ENCODE results near the gene ATF7IP. TPM values are rescaled to one million over a fixed set of nuclear protein-coding genes. Genes with fewer than 3 reads are reported as not detected.

ATF7IP gene
- polyA plus RNA-seq, 3 donors, result 16.6 to 51.7 (median 19.2) TPM

GRCh38 chr12:14495326-14495725 lies 129.8 kb downstream of the ATF7IP start:
- no peak for TF ChIP-seq CTCF (IDR thresholded peaks at IDR 0.05)
- no peaks in the 10 kb centered on the region for H3K9me3 ChIP-seq (replicated peaks in 1 of 2; ENCODE audit: control insufficient read depth in 1 of 2, insufficient read depth in 1 of 2, low read length in 2 of 2)

GRCh38 chr12:14505626-14506596 lies 140.4 kb downstream of the ATF7IP start:
- Histone ChIP-seq H3K79me2 (ENCODE audit: insufficient read depth, low read length) (no peaks in the 10 kb centered on the region), H3K9me3 (replicated peaks in 1 of 2; ENCODE audit: control insufficient read depth in 1 of 2, insufficient read depth in 1 of 2, low read length in 2 of 2) (no peaks in the 10 kb centered on the region), H3K4me1 (ENCODE audit: control insufficient read depth in 1 of 2, insufficient read depth in 2 of 2, low read length in 2 of 2) (no peaks in the 10 kb centered on the region), H3K4me2 (replicated peaks; ENCODE audit: extremely low read depth, low read length, poor library complexity, severe bottlenecking) (no peak overlapping the region), H3K4me3 (replicated peaks in 1 of 3; ENCODE audit: low read depth in 2 of 3, low read length in 3 of 3) (no peak overlapping the region), H4K20me1 (ENCODE audit: insufficient read depth, low read length) (peaks cover 84% of the 10 kb centered on the region), H2AFZ (ENCODE audit: insufficient read depth, low read depth, low read length, poor library complexity, severe bottlenecking) (no peak overlapping the region), H3K9ac (ENCODE audit: insufficient read depth, low read length, poor library complexity, severe bottlenecking) (no peak overlapping the region), H3K27me3 (ENCODE audit: control insufficient read depth in 2 of 2, insufficient read depth in 2 of 2, low read length in 2 of 2) (no peaks in the 10 kb centered on the region), H3K36me3 (replicated peaks in 1 of 2; ENCODE audit: control insufficient read depth in 1 of 2, insufficient read depth in 2 of 2, low read length in 2 of 2) (peaks cover 97 to 100% of the 10 kb centered on the region in 2 donors), H3K27ac (ENCODE audit: low read depth in 1 of 2, low read length in 2 of 2) (peak overlapping the region in 1 of 2 donors; percentile 4)
- DNase-seq, result no peak
- Mint-ChIP-seq H3K4me3 (no peak overlapping the region), H3K9me3 (no peaks in the 10 kb centered on the region), H3K4me1 (no peaks in the 10 kb centered on the region), H3K36me3 (peaks cover 89 to 97% of the 10 kb centered on the region in 2 donors), H3K27me3 (ENCODE audit: low read depth in 3 of 3) (peaks cover 0 to 2% (median 0%) of the 10 kb centered on the region in 3 donors), H3K27ac (peak overlapping the region in 4 of 7 donors; percentile 7 to 68 (median 42))
- intact Hi-C loops (cut with micrococcal nuclease), result no loop called here
- no peak for TF ChIP-seq CTCF (IDR thresholded peaks at IDR 0.05)
- WGBS (ENCODE audit: insufficient coverage), result no CpG with 5 or more reads among the region's 6 CpGs

More at GRCh38 chr12:14495326-14495725, 129.8 kb downstream of the ATF7IP start:
- peaks cover 85 to 92% of the 10 kb centered on the region in 2 donors for H3K36me3 Mint-ChIP-seq
- H3K27me3 Mint-ChIP-seq (ENCODE audit: low read depth in 3 of 3), result peaks cover 0 to 1% (median 0%) of the 10 kb centered on the region in 3 donors
- H3K9ac ChIP-seq (ENCODE audit: insufficient read depth, low read length, poor library complexity, severe bottlenecking), result no peak overlapping the region
- H4K20me1 ChIP-seq (ENCODE audit: insufficient read depth, low read length), result peaks cover 11% of the 10 kb centered on the region
- no peak for DNase-seq
- no peak overlapping the region for H3K4me3 ChIP-seq (replicated peaks in 1 of 3; ENCODE audit: low read depth in 2 of 3, low read length in 3 of 3)
- no peaks in the 10 kb centered on the region for H3K4me1 ChIP-seq (ENCODE audit: control insufficient read depth in 1 of 2, insufficient read depth in 2 of 2, low read length in 2 of 2)
- no peak overlapping the region for H3K4me2 ChIP-seq (replicated peaks; ENCODE audit: extremely low read depth, low read length, poor library complexity, severe bottlenecking)
- 100% methylated on average over 2 of the region's 2 CpGs for WGBS (ENCODE audit: insufficient coverage)
- no peaks in the 10 kb centered on the region for H3K27me3 ChIP-seq (ENCODE audit: control insufficient read depth in 2 of 2, insufficient read depth in 2 of 2, low read length in 2 of 2)
- no peak overlapping the region for H3K4me3 Mint-ChIP-seq
- H3K27ac ChIP-seq (ENCODE audit: low read depth in 1 of 2, low read length in 2 of 2), result peak overlapping the region in 1 of 2 donors; percentile 0
- no peak overlapping the region for H2AFZ ChIP-seq (ENCODE audit: insufficient read depth, low read depth, low read length, poor library complexity, severe bottlenecking)
- H3K79me2 ChIP-seq (ENCODE audit: insufficient read depth, low read length), result no peaks in the 10 kb centered on the region
- peak overlapping the region in 3 of 7 donors; percentile 1 to 25 (median 16) for H3K27ac Mint-ChIP-seq
- intact Hi-C loops (cut with micrococcal nuclease), result no loop called here
- H3K36me3 ChIP-seq (replicated peaks in 1 of 2; ENCODE audit: control insufficient read depth in 1 of 2, insufficient read depth in 2 of 2, low read length in 2 of 2), result peaks cover 71 to 96% of the 10 kb centered on the region in 2 donors
- H3K9me3 Mint-ChIP-seq, result peaks cover 0 to 3% (median 0%) of the 10 kb centered on the region in 7 donors
- H3K4me1 Mint-ChIP-seq, result peaks cover 1% of the 10 kb centered on the region
